Measurements from ENCODE around the gene THSD7B. TPM values are rescaled to one million over a fixed set of nuclear protein-coding genes. Genes with fewer than 3 reads are reported as not detected.

Gene THSD7B
- total and polyA plus RNA-seq, 2 experiments from 2014 or later = 0.86 to 3.8 TPM

DNA sequence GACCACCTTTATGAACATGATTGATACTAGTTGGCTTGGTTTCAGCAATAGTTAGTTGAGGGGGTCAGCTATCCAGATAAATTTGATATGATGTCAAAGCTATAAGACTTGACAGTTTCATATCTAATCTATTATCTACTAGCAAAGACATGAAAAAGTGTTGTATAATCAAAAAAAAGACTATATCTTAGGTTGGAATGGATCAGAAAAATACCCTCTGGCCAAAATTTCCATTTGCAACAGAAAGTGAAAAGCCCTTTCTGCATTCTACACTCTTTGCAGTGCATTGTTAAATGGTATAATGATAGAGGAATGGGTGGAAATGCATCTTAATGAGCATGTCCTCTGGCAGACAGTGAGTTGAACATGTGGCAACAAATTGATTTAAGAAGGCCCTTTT, 242.6 kb downstream of the THSD7B start (continued):
- TF ChIP-seq NANOG (IDR thresholded peaks at IDR 0.05; ENCODE audit: borderline replicate concordance) (no peak), JUNB (IDR thresholded peaks at IDR 0.05; ENCODE audit: unreplicated experiment) (no peak), CREB1 (CRISPR knock-in tag; IDR thresholded peaks at IDR 0.05; ENCODE audit: low read depth) (no peak), ZNF114 (CRISPR knock-in tag; IDR thresholded peaks at IDR 0.05) (no peak)

- Histone ChIP-seq H4K20me1 (replicated peaks; ENCODE audit: insufficient read depth) (no peaks in the 10 kb centered on the region; the same call in 1 of the 2 replicates), H3K4me2 (no peak overlapping the region), H3K79me2 (replicated peaks; ENCODE audit: insufficient read depth) (no peaks in the 10 kb centered on the region), H3K4me3 (no peak overlapping the region), H3F3A (replicated peaks; ENCODE audit: low read depth) (no peaks in the 10 kb centered on the region), H3K27ac (ENCODE audit: low read depth) (no peak overlapping the region), H3K36me3 (ENCODE audit: insufficient read depth) (no peaks in the 10 kb centered on the region), H2AFZ (no peak overlapping the region), H3K9me2 (ENCODE audit: insufficient read depth) (no peaks in the 10 kb centered on the region), H3K27me3 (ENCODE audit: insufficient read depth) (no peaks in the 10 kb centered on the region), H3K4me1 (ENCODE audit: insufficient read depth) (no peaks in the 10 kb centered on the region)
- no peaks in the 10 kb centered on the region for H3K27me3 Mint-ChIP-seq (ENCODE audit: insufficient read depth, low read depth, poor library complexity)
- no peak for DNase-seq (ENCODE audit: low spot score)
- no peaks in the 10 kb centered on the region; the same call in 2 of the 3 replicates for H3K4me1 Mint-ChIP-seq
- no peak for ATAC-seq
- H3K36me3 Mint-ChIP-seq (ENCODE audit: low read depth) = no peaks in the 10 kb centered on the region
- H3K4me3 Mint-ChIP-seq = no peak overlapping the region
- H3K27ac Mint-ChIP-seq = no peak overlapping the region
- no peak for TF ChIP-seq STAT1 (IDR thresholded peaks at IDR 0.05; ENCODE audit: unreplicated experiment)
- TF ChIP-seq, protein P1, sequence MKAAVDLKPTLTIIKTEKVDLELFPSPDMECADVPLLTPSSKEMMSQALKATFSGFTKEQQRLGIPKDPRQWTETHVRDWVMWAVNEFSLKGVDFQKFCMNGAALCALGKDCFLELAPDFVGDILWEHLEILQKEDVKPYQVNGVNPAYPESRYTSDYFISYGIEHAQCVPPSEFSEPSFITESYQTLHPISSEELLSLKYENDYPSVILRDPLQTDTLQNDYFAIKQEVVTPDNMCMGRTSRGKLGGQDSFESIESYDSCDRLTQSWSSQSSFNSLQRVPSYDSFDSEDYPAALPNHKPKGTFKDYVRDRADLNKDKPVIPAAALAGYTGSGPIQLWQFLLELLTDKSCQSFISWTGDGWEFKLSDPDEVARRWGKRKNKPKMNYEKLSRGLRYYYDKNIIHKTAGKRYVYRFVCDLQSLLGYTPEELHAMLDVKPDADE (IDR thresholded peaks at IDR 0.05) = no peak
- TF ChIP-seq CREB1 (CRISPR knock-in tag; IDR thresholded peaks at IDR 0.05; ENCODE audit: low read depth) = no peak
- H3K9me3 Mint-ChIP-seq = no peaks in the 10 kb centered on the region
These were observed 244.6 kb downstream of the THSD7B start for GRCh38 chr2:137009953-137010352.

DNA sequence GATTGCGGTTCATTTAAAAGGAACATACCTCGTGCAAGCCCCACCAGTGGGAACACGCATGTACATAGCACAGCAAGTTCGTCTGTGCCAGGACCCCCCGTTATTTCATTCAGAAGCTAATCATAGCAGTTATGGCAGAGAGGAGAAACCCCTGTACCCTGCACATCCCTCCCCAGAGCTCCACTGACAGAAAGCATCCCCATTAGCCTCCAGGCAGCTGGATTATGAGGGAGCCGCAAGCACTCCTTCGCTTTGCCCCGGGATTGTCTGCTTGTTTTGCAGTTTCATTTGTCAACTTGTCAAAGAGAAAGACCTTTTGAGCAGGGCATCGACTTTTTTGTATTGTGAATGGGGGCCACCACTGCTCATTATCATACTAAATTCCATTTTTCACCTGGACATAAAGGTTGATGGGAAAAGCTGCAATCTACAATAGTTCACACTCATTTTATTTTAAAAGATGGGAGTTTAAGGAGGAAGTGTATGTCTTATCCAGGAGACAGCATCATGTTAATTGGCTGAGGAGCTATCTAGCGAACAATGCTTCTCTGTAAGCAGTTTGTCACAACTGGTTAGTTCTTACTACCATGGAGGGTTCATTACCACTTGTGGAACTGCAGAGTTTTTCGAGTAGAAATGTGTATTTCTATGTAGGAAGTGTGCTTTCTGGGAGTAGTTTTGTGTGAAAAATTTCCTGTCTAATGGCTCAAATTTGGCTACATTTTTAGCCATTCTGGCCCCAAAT, 255.3 kb downstream of the THSD7B start:
- H3K79me2 ChIP-seq (replicated peaks; ENCODE audit: insufficient read depth) = no peaks in the 10 kb centered on the region
- H4K20me1 ChIP-seq (replicated peaks; ENCODE audit: insufficient read depth) = no peaks in the 10 kb centered on the region; the same call in 1 of the 2 replicates
- H3K4me1 Mint-ChIP-seq = peaks cover 22% of the 10 kb centered on the region
- peaks cover 10% of the 10 kb centered on the region for H3K4me1 ChIP-seq (ENCODE audit: insufficient read depth)
- no peaks in the 10 kb centered on the region for H3F3A ChIP-seq (replicated peaks; ENCODE audit: low read depth)
- DNase-seq (ENCODE audit: low spot score) (no peak), ATAC-seq (no peak; the same call in 2 of the 3 replicates)
- no peak overlapping the region for H3K4me3 Mint-ChIP-seq
- H3K27ac ChIP-seq (ENCODE audit: low read depth) = no peak overlapping the region
- TF ChIP-seq ZNF114 (CRISPR knock-in tag; IDR thresholded peaks at IDR 0.05) (no peak), STAT1 (IDR thresholded peaks at IDR 0.05; ENCODE audit: unreplicated experiment) (no peak), CREB1 (CRISPR knock-in tag; IDR thresholded peaks at IDR 0.05; ENCODE audit: low read depth) (no peak), ZNF331 (CRISPR knock-in tag; IDR thresholded peaks at IDR 0.05; ENCODE audit: low read depth) (no peak), NANOG (IDR thresholded peaks at IDR 0.05; ENCODE audit: borderline replicate concordance) (no peak), EZH2 (IDR thresholded peaks at IDR 0.05; ENCODE audit: low read depth, unreplicated experiment) (no peak), EZH2phosphoT487 (IDR thresholded peaks at IDR 0.05; ENCODE audit: unreplicated experiment) (no peak), JUNB (IDR thresholded peaks at IDR 0.05; ENCODE audit: unreplicated experiment) (no peak), POLR2AphosphoS5 (IDR thresholded peaks at IDR 0.05; ENCODE audit: low read depth) (no peak)
- TF ChIP-seq, protein P1 (IDR thresholded peaks at IDR 0.05) = no peak
- TF ChIP-seq, protein P2, sequence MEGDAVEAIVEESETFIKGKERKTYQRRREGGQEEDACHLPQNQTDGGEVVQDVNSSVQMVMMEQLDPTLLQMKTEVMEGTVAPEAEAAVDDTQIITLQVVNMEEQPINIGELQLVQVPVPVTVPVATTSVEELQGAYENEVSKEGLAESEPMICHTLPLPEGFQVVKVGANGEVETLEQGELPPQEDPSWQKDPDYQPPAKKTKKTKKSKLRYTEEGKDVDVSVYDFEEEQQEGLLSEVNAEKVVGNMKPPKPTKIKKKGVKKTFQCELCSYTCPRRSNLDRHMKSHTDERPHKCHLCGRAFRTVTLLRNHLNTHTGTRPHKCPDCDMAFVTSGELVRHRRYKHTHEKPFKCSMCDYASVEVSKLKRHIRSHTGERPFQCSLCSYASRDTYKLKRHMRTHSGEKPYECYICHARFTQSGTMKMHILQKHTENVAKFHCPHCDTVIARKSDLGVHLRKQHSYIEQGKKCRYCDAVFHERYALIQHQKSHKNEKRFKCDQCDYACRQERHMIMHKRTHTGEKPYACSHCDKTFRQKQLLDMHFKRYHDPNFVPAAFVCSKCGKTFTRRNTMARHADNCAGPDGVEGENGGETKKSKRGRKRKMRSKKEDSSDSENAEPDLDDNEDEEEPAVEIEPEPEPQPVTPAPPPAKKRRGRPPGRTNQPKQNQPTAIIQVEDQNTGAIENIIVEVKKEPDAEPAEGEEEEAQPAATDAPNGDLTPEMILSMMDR (conservative IDR thresholded peaks at IDR 0.05; ENCODE audit: low read depth in 2 of 2) = no peak
- no peaks in the 10 kb centered on the region for H3K27me3 ChIP-seq (ENCODE audit: insufficient read depth)
- H2AFZ ChIP-seq = no peak overlapping the region
- H3K9me2 ChIP-seq (ENCODE audit: insufficient read depth) = no peaks in the 10 kb centered on the region
- no peak overlapping the region for H3K4me3 ChIP-seq
- H3K9me3 Mint-ChIP-seq = no peaks in the 10 kb centered on the region
- 0 out of 2 replicates have a peak overlapping the region, but pooled peaks have one; percentile 21 for H3K27ac Mint-ChIP-seq
- H3K4me2 ChIP-seq = no peak overlapping the region
- H3K36me3 Mint-ChIP-seq (ENCODE audit: low read depth) = no peaks in the 10 kb centered on the region
- H3K36me3 ChIP-seq (ENCODE audit: insufficient read depth) = no peaks in the 10 kb centered on the region
- no peaks in the 10 kb centered on the region for H3K27me3 Mint-ChIP-seq (ENCODE audit: insufficient read depth, low read depth, poor library complexity)
